Fibroblast of pulmonary artery (primary cell): ENCODE measurements around the gene MINK1.

ENCODE experiments used
- DNase-seq: peaks from one replicate; pipeline ENCODE4 v3.0.0-alpha.2; 2010; ENCODE audit warnings: low read depth
- H3K4me3 ChIP-seq: replicated peaks from 2 replicates; pipeline ENCODE4 v1.5.1; 2011; ENCODE audit warnings: low read depth, mild to moderate bottlenecking, control low read depth, low read length, moderate library complexity
- TF ChIP-seq, protein P1 (sequence below): IDR thresholded peaks from 2 replicates; pipeline ENCODE4 v1.5.1; 2011; ENCODE audit warnings: mild to moderate bottlenecking, control low read depth, low read length, inconsistent platforms; ENCODE audit errors: missing control alignments

The MINK1 gene

GRCh38 chr17:4941319-4941610, 108.1 kb downstream of the MINK1 start:
- no peak for DNase-seq
- TF ChIP-seq, protein P1, sequence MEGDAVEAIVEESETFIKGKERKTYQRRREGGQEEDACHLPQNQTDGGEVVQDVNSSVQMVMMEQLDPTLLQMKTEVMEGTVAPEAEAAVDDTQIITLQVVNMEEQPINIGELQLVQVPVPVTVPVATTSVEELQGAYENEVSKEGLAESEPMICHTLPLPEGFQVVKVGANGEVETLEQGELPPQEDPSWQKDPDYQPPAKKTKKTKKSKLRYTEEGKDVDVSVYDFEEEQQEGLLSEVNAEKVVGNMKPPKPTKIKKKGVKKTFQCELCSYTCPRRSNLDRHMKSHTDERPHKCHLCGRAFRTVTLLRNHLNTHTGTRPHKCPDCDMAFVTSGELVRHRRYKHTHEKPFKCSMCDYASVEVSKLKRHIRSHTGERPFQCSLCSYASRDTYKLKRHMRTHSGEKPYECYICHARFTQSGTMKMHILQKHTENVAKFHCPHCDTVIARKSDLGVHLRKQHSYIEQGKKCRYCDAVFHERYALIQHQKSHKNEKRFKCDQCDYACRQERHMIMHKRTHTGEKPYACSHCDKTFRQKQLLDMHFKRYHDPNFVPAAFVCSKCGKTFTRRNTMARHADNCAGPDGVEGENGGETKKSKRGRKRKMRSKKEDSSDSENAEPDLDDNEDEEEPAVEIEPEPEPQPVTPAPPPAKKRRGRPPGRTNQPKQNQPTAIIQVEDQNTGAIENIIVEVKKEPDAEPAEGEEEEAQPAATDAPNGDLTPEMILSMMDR, result no peak
- peak overlapping the region; percentile 88 for H3K4me3 ChIP-seq

GRCh38 chr17:4942760-4943508, 109.8 kb downstream of the MINK1 start:
- TF ChIP-seq, protein P1, result no peak
- no peak for DNase-seq
- H3K4me3 ChIP-seq, result no peak overlapping the region

DNA sequence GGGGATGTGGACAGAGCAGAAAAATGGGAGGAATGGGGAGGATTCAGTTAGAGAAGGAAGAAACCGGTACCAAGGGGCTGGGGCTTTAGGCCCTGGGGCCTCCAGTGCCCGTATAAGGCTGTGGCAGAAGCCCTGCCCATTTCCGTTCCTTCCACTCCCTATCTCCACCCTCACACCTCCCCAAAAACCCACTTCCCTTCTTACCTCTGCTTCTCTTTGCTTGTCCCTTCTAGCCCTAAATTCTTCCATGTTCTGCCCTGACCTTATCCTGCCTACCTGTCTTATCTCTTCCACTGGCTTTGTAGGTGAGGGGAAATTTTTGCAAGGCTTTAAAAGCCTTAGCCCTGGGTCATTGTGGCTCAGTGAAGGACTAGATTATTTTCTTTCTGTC, 111.0 kb downstream of the MINK1 start:
- TF ChIP-seq, protein P1, result no peak
- no peak overlapping the region for H3K4me3 ChIP-seq
- DNase-seq, result no peak

DNA sequence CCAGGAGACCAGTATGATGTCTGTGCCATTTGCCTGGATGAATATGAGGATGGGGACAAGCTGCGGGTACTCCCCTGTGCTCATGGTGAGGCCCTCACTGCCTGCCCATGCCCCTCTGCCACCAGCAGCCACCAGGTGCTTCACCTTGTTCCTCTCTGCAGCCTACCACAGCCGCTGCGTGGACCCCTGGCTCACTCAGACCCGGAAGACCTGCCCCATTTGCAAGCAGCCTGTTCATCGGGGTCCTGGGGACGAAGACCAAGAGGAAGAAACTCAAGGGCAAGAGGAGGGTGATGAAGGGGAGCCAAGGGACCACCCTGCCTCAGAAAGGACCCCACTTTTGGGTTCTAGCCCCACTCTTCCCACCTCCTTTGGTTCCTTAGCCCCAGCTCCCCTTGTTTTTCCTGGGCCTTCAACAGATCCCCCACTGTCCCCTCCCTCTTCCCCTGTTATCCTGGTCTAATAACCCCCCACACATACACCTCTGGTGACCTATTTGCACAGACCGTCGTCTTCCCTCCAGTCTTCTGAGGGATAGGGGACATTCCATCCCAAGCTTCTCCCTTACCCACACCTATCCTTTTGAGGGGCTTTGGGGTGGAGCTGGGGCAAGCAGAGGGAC, 111.5 kb downstream of the MINK1 start:
- TF ChIP-seq, protein P1, result no peak
- DNase-seq, result no peak
- H3K4me3 ChIP-seq, result peak overlapping the region; percentile 21

GRCh38 chr17:4945176-4945943, 112.2 kb downstream of the MINK1 start:
- H3K4me3 ChIP-seq, result peak overlapping the region; percentile 95
- TF ChIP-seq, protein P1, result no peak
- DNase-seq, result peak; percentile 90

GRCh38 chr17:4945944-4946280, 112.8 kb downstream of the MINK1 start:
- DNase-seq, result no peak
- TF ChIP-seq, protein P1, result no peak
- H3K4me3 ChIP-seq, result peak overlapping the region; percentile 95
